ENCODE results near the gene C19orf38. TPM values are rescaled to one million over a fixed set of nuclear protein-coding genes. Genes with fewer than 3 reads are reported as not detected.
"Not testable (repeated sequence)": the region's sequence is repeated elsewhere in the genome, so short reads cannot be mapped to it uniquely, and the experiment has no call there.

C19orf38 gene
- total and polyA plus RNA-seq, 3 experiments from 2014 or later = 0.44 to 0.48 TPM; not detected in 1

GRCh38 chr19:10868872-10869547, 20.8 kb downstream of the C19orf38 start:
- Histone ChIP-seq H3K27ac (ENCODE audit: low read depth, low read length) (no peak overlapping the region), H3K4me3 (ENCODE audit: low read length) (no peak overlapping the region), H3K27me3 (ENCODE audit: insufficient read depth, low read length, poor library complexity, severe bottlenecking) (no peaks in the 10 kb centered on the region), H3K4me1 (ENCODE audit: insufficient read depth, low read length) (peaks cover 24% of the 10 kb centered on the region), H3K36me3 (ENCODE audit: insufficient read depth, low read length) (no peaks in the 10 kb centered on the region), H3K9me3 (ENCODE audit: low read length) (no peaks in the 10 kb centered on the region)
- peak overlapping the region in 2 of 8 donors; percentile 50 to 69 for H3K27ac Mint-ChIP-seq
- CTCF ChIA-PET = interaction anchor here (2.5 to 6.2 kb wide), 2 partner anchors 151 to 152 kb away, joined by 15 to 97 read pairs; partner anchors contain the start of gene DNM2
- peaks cover 0 to 1% of the 10 kb centered on the region in 2 donors for H3K27me3 Mint-ChIP-seq
- peak overlapping the region in 1 of 7 donors; percentile 55 for H3K4me3 Mint-ChIP-seq
- H3K4me1 Mint-ChIP-seq = peaks cover 18 to 28% (median 23%) of the 10 kb centered on the region in 3 donors
- H3K9me3 Mint-ChIP-seq = no peaks in the 10 kb centered on the region
- H3K36me3 Mint-ChIP-seq = peaks cover 0 to 3% (median 0%) of the 10 kb centered on the region in 3 donors
- DNase-seq = no peak
- POLR2A ChIA-PET = interaction anchor here (1.5 kb wide), 1 partner anchor 110 kb away, joined by 3 read pairs; no protein-coding TSS in a partner anchor

DNA sequence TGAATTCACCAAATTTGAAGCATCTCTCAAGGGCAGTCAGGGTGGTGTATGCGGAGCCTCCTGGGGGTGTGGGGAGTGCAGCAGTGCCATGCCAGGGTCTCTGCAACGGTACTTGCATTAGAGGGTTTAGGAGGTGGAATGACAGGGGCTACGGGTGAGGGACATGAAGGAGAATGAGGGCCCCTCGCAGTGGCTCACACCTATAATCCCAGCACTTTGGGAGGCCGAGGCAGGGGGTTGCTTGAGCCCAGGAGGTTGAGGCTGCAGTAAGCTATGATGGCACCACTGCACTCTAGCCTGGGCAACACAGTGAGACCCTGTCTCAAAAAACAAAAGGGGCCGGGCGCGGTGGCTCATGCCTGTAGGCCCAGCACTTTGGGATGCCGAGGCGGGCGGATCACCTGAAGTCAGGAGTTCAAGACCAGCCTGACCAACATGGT, 21.7 kb downstream of the C19orf38 start:
- Mint-ChIP-seq H3K27ac (peak overlapping the region in 5 of 8 donors; percentile 23 to 87 (median 59)), H3K4me3 (peak overlapping the region in 5 of 7 donors; percentile 30 to 88 (median 75)), H3K4me1 (peaks cover 11 to 25% (median 17%) of the 10 kb centered on the region in 3 donors)
- H3K9me3 ChIP-seq (ENCODE audit: low read length); H3K9me3 Mint-ChIP-seq; H3K4me3 ChIP-seq (ENCODE audit: low read length); H3K27me3 ChIP-seq (ENCODE audit: insufficient read depth, low read length, poor library complexity, severe bottlenecking); H3K27ac ChIP-seq (ENCODE audit: low read depth, low read length); H3K36me3 Mint-ChIP-seq; H3K36me3 ChIP-seq (ENCODE audit: insufficient read depth, low read length); POLR2A ChIA-PET; H3K27me3 Mint-ChIP-seq: not testable (repeated sequence)
- DNase-seq = peak in 1 of 5 donors; percentile 58
- CTCF ChIA-PET = interaction anchor here (0.7 to 2.5 kb wide), 3 partner anchors 11 to 378 kb away, joined by 3 to 15 read pairs (median 8); partner anchors contain the start of gene DNM2
- peaks cover 16% of the 10 kb centered on the region for H3K4me1 ChIP-seq (ENCODE audit: insufficient read depth, low read length)

DNA sequence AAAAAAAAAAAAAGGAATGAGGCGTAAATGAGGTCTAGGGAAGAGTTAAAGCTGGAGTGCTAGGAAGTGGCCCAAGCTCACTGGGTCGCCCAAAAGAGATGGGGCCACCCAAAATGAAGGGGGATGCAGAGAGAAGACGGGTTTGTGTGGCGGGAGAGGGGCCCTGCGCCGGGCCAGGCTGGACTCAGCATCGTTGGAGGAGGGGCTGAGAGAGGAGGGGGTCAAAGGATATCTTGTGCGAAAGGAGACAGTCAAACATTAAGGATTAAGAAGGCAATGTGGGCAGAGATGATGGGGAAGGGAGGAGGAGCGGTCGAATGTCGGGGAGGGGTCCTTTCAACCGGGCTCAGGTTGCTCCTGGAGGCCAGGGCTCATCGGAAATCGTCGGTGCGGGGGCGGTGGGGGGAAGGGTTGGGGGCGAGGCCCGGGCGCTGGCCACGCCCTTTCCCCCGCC, 22.3 kb downstream of the C19orf38 start:
- Histone ChIP-seq H3K27me3 (ENCODE audit: insufficient read depth, low read length, poor library complexity, severe bottlenecking) (no peaks in the 10 kb centered on the region), H3K4me3 (ENCODE audit: low read length) (peak overlapping the region; percentile 70)
- H3K4me3 Mint-ChIP-seq = peak overlapping the region; percentile 69 to 88 (median 79)

GRCh38 chr19:10870955-10871603, 22.9 kb downstream of the C19orf38 start, which contains the start of gene CARM1:
CARM1 (plus strand) TSS chr19:10871553; CDS start chr19:10871703, 150 bp downstream.
- POLR2A ChIA-PET = interaction anchor here (1.0 to 1.5 kb wide), 2 partner anchors 35 to 153 kb away, joined by 7 read pairs; partner anchors contain the start of genes DNM2 and TMED1
- DNase-seq = peak; percentile 99
- Histone ChIP-seq H3K9me3 (ENCODE audit: low read length) (no peaks in the 10 kb centered on the region), H3K27me3 (ENCODE audit: insufficient read depth, low read length, poor library complexity, severe bottlenecking) (no peaks in the 10 kb centered on the region), H3K4me1 (ENCODE audit: insufficient read depth, low read length) (peaks cover 16% of the 10 kb centered on the region), H3K27ac (ENCODE audit: low read depth, low read length) (peak within 1 kb of the TSS; percentile 57), H3K36me3 (ENCODE audit: insufficient read depth, low read length) (no peaks in the 10 kb centered on the region), H3K4me3 (ENCODE audit: low read length) (peak within 1 kb of the TSS; percentile 70)
- peaks cover 0 to 1% of the 10 kb centered on the region in 2 donors for H3K27me3 Mint-ChIP-seq
- H3K36me3 Mint-ChIP-seq = peaks cover 0 to 3% (median 0%) of the 10 kb centered on the region in 3 donors
- peak within 1 kb of the TSS; percentile 47 to 95 (median 84) for H3K27ac Mint-ChIP-seq
- no peaks in the 10 kb centered on the region for H3K9me3 Mint-ChIP-seq
- H3K4me1 Mint-ChIP-seq = peaks cover 11 to 26% (median 17%) of the 10 kb centered on the region in 3 donors
- CTCF ChIA-PET = interaction anchor here (1.0 to 2.5 kb wide), 4 partner anchors 12 to 154 kb away, joined by 4 to 15 read pairs (median 7); partner anchors contain the start of genes DNM2 and TMED1
- H3K4me3 Mint-ChIP-seq = peak within 1 kb of the TSS; percentile 75 to 95 (median 83)

More for the DNA sequence above, 22.3 kb downstream of the C19orf38 start:
- Histone ChIP-seq H3K27ac (ENCODE audit: low read depth, low read length) (peak overlapping the region; percentile 57), H3K9me3 (ENCODE audit: low read length) (no peaks in the 10 kb centered on the region), H3K4me1 (ENCODE audit: insufficient read depth, low read length) (peaks cover 16% of the 10 kb centered on the region), H3K36me3 (ENCODE audit: insufficient read depth, low read length) (no peaks in the 10 kb centered on the region)
- Mint-ChIP-seq H3K4me1 (peaks cover 11 to 26% (median 17%) of the 10 kb centered on the region in 3 donors), H3K27me3 (peaks cover 0 to 1% of the 10 kb centered on the region in 2 donors), H3K27ac (peak overlapping the region; percentile 47 to 92 (median 60)), H3K36me3 (peaks cover 0 to 3% (median 0%) of the 10 kb centered on the region in 3 donors), H3K9me3 (no peaks in the 10 kb centered on the region)
- no peak for DNase-seq
- CTCF ChIA-PET = interaction anchor here (0.7 to 2.5 kb wide), 5 partner anchors 12 to 379 kb away, joined by 3 to 15 read pairs (median 6); partner anchors contain the start of genes DNM2 and TMED1
- POLR2A ChIA-PET = interaction anchor here (1.0 to 1.5 kb wide), 2 partner anchors 35 to 153 kb away, joined by 7 read pairs; partner anchors contain the start of genes DNM2 and TMED1

GRCh38 chr19:10871711-10872545, 23.7 kb downstream of the C19orf38 start:
- peak overlapping the region; percentile 56 for H3K4me3 ChIP-seq (ENCODE audit: low read length)
- peaks cover 11 to 31% (median 19%) of the 10 kb centered on the region in 3 donors for H3K4me1 Mint-ChIP-seq
- H3K9me3 ChIP-seq (ENCODE audit: low read length) = no peaks in the 10 kb centered on the region
- ChIA-PET CTCF (interaction anchor here (0.8 to 2.5 kb wide), 8 partner anchors 8 to 155 kb away, joined by 3 to 15 read pairs (median 6); partner anchors contain the start of genes DNM2 and TMED1), POLR2A (interaction anchor here (0.5 to 1.5 kb wide), 5 partner anchors 10 to 872 kb away, joined by 3 to 7 read pairs (median 3); partner anchors contain the start of genes DNM2 and TMED1)
- peak in 3 of 5 donors; percentile 19 to 54 (median 24) for DNase-seq
- peaks cover 0 to 1% of the 10 kb centered on the region in 2 donors for H3K27me3 Mint-ChIP-seq
- peaks cover 0 to 3% (median 0%) of the 10 kb centered on the region in 3 donors for H3K36me3 Mint-ChIP-seq
- H3K27ac Mint-ChIP-seq = peak overlapping the region in 7 of 8 donors; percentile 38 to 95 (median 81)
- H3K4me3 Mint-ChIP-seq = peak overlapping the region; percentile 75 to 95 (median 81)
- H3K36me3 ChIP-seq (ENCODE audit: insufficient read depth, low read length) = no peaks in the 10 kb centered on the region
- H3K4me1 ChIP-seq (ENCODE audit: insufficient read depth, low read length) = peaks cover 16% of the 10 kb centered on the region
- H3K27me3 ChIP-seq (ENCODE audit: insufficient read depth, low read length, poor library complexity, severe bottlenecking) = no peaks in the 10 kb centered on the region
- no peaks in the 10 kb centered on the region for H3K9me3 Mint-ChIP-seq
- H3K27ac ChIP-seq (ENCODE audit: low read depth, low read length) = peak overlapping the region; percentile 54

- no peaks in the 10 kb centered on the region for H3K9me3 ChIP-seq (ENCODE audit: low read length)
- H3K36me3 ChIP-seq (ENCODE audit: insufficient read depth, low read length) = no peaks in the 10 kb centered on the region
- ChIA-PET CTCF (interaction anchor here (0.6 to 2.0 kb wide), 6 partner anchors 8 to 1452 kb away, joined by 3 to 7 read pairs (median 4); no protein-coding TSS in a partner anchor), POLR2A (interaction anchor here (0.5 to 1.0 kb wide), 3 partner anchors 10 to 873 kb away, joined by 3 read pairs; partner anchors contain the start of gene TMED1)
- Mint-ChIP-seq H3K4me1 (peaks cover 11 to 34% (median 22%) of the 10 kb centered on the region in 3 donors), H3K36me3 (peaks cover 0 to 3% (median 0%) of the 10 kb centered on the region in 3 donors), H3K27ac (peak overlapping the region; percentile 38 to 95 (median 84)), H3K4me3 (peak overlapping the region; percentile 75 to 95 (median 81)), H3K9me3 (no peaks in the 10 kb centered on the region), H3K27me3 (peaks cover 0 to 1% of the 10 kb centered on the region in 2 donors)
- peaks cover 16% of the 10 kb centered on the region for H3K4me1 ChIP-seq (ENCODE audit: insufficient read depth, low read length)
- no peak for DNase-seq
- peak overlapping the region; percentile 56 for H3K4me3 ChIP-seq (ENCODE audit: low read length)
- no peaks in the 10 kb centered on the region for H3K27me3 ChIP-seq (ENCODE audit: insufficient read depth, low read length, poor library complexity, severe bottlenecking)
- peak overlapping the region; percentile 54 for H3K27ac ChIP-seq (ENCODE audit: low read depth, low read length)
These were observed 24.4 kb downstream of the C19orf38 start for GRCh38 chr19:10872546-10873107.
